Calu3 (cell line): ENCODE measurements around the gene PFKFB4. TPM values are rescaled to one million over a fixed set of nuclear protein-coding genes. Genes with fewer than 3 reads are reported as not detected.

ENCODE experiments used
- BruUV-seq: library from RNA; stranded (reverse); fragments of 400-500 nt; replicated peaks from 2 replicates; lab custom pipeline; 2021; lab: Mats Ljungman, UMichigan
- CTCF ChIA-PET: fragments of 300-600 bp; sonication (Branson Sonifier 250); formaldehyde crosslinking; loops from one replicate; lab custom pipeline; 2022; ENCODE audit warnings: antibody characterized with exemption; lab: Charles Lee
- DNase-seq: peaks from one replicate; pipeline ENCODE4 v3.0.0; 2022
- H3K27ac Mint-ChIP-seq: one replicate; pipeline ENCODE4 v1.8.0; 2022; ENCODE audit warnings: mixed read lengths; ENCODE audit not compliant: unreplicated experiment
- H3K27me3 Mint-ChIP-seq: one replicate; pipeline ENCODE4 v1.8.0; 2022; ENCODE audit warnings: mixed read lengths; ENCODE audit not compliant: unreplicated experiment
- H3K36me3 Mint-ChIP-seq: one replicate; pipeline ENCODE4 v1.8.0; 2022; ENCODE audit warnings: mild to moderate bottlenecking, moderate library complexity, mixed read lengths; ENCODE audit not compliant: insufficient read depth, unreplicated experiment
- H3K4me1 Mint-ChIP-seq: one replicate; pipeline ENCODE4 v1.8.0; 2022; ENCODE audit warnings: mild to moderate bottlenecking, low read depth, mixed read lengths; ENCODE audit not compliant: unreplicated experiment
- H3K4me3 Mint-ChIP-seq: one replicate; pipeline ENCODE4 v1.8.0; 2022; ENCODE audit warnings: mild to moderate bottlenecking, low read depth, moderate library complexity, mixed read lengths; ENCODE audit not compliant: unreplicated experiment
- H3K9me3 Mint-ChIP-seq: one replicate; pipeline ENCODE4 v1.8.0; 2022; ENCODE audit warnings: low read depth, mixed read lengths; ENCODE audit not compliant: unreplicated experiment
- intact Hi-C: fragments of 100-400 bp; cut with micrococcal nuclease; formaldehyde crosslinking; loops from one replicate; pipeline ENCODE4 v1.10.0; 2022; ENCODE audit not compliant: unreplicated experiment
- total RNA-seq: library from RNA; stranded (reverse); gene quantifications from 2 replicates; pipeline ENCODE4 v1.2.3, GENCODE V29; 2022
- TF ChIP-seq, protein P1 (sequence below): fragments of 200-600 bp; IDR thresholded peaks from one replicate; pipeline ENCODE4 v1.8.0; 2022; ENCODE audit warnings: antibody characterized with exemption; ENCODE audit not compliant: unreplicated experiment

PFKFB4 gene
- total RNA-seq, 1 experiment from 2014 or later = 5.1 TPM

DNA sequence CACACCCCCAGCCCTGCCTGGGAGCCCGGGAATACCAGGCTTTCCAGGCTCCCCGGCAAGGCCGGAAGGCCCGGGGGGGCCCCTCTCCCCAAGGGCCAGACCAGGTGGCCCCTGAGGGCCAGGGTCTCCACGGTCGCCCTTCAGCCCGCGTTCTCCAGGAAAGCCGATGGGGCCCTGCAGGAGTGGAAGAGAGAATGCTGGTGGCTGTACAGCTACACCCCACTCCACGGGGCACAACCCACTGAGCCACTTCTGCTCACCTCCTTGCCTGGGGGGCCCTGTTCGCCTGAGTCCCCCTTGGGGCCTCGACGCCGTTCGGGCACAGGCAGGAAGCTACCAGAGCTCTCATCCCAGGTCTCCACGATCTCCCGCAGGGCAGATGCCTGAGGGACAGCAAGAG lies 18.8 kb upstream of the PFKFB4 start:
- BruUV-seq = no TSS peak
- H3K4me3 Mint-ChIP-seq = no peak overlapping the region

DNA sequence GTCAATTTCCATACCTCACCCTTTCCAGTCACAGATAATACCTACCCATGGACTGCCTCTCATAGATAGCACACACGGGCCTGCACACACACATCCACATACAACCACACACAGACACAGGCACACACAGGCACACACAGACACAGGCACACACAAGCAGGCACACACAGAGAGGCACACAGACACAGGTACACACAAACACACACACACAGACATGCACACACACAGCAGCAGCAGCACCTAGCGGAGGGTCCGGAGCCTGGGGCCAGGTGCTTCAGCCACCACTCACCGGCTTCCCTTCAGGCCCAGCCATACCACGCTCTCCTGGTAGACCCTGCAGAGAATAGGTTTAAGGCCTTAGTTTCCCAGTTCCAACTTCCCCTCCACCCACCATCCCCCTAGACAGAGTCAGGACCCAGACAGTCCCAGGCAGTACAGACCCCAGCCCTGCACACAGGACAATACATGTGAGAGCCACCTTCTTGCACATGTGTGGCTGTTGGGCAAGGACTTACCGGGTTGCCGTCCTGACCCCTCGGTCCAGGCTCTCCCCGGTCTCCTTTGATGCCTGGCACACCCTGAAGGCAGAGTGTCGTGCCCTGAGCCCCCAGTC lies 17.5 kb upstream of the PFKFB4 start:
- no peaks in the 10 kb centered on the region for H3K9me3 Mint-ChIP-seq
- DNase-seq = no peak
- no peaks in the 10 kb centered on the region for H3K27me3 Mint-ChIP-seq
- CTCF ChIA-PET = no interaction called here
- H3K36me3 Mint-ChIP-seq = no peaks in the 10 kb centered on the region
- H3K4me1 Mint-ChIP-seq = no peaks in the 10 kb centered on the region
- H3K4me3 Mint-ChIP-seq = no peak overlapping the region
- TF ChIP-seq, protein P1, sequence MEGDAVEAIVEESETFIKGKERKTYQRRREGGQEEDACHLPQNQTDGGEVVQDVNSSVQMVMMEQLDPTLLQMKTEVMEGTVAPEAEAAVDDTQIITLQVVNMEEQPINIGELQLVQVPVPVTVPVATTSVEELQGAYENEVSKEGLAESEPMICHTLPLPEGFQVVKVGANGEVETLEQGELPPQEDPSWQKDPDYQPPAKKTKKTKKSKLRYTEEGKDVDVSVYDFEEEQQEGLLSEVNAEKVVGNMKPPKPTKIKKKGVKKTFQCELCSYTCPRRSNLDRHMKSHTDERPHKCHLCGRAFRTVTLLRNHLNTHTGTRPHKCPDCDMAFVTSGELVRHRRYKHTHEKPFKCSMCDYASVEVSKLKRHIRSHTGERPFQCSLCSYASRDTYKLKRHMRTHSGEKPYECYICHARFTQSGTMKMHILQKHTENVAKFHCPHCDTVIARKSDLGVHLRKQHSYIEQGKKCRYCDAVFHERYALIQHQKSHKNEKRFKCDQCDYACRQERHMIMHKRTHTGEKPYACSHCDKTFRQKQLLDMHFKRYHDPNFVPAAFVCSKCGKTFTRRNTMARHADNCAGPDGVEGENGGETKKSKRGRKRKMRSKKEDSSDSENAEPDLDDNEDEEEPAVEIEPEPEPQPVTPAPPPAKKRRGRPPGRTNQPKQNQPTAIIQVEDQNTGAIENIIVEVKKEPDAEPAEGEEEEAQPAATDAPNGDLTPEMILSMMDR = no peak
- no peak overlapping the region for H3K27ac Mint-ChIP-seq
- BruUV-seq = no TSS peak
- intact Hi-C loops = no loop called here

More for the DNA sequence above, 18.8 kb upstream of the PFKFB4 start:
- CTCF ChIA-PET = no interaction called here
- no peaks in the 10 kb centered on the region for H3K9me3 Mint-ChIP-seq
- TF ChIP-seq, protein P1 = no peak
- H3K27me3 Mint-ChIP-seq = no peaks in the 10 kb centered on the region
- no peak overlapping the region for H3K27ac Mint-ChIP-seq
- no peaks in the 10 kb centered on the region for H3K36me3 Mint-ChIP-seq
- no peak for DNase-seq
- intact Hi-C loops = no loop called here
- no peaks in the 10 kb centered on the region for H3K4me1 Mint-ChIP-seq

DNA sequence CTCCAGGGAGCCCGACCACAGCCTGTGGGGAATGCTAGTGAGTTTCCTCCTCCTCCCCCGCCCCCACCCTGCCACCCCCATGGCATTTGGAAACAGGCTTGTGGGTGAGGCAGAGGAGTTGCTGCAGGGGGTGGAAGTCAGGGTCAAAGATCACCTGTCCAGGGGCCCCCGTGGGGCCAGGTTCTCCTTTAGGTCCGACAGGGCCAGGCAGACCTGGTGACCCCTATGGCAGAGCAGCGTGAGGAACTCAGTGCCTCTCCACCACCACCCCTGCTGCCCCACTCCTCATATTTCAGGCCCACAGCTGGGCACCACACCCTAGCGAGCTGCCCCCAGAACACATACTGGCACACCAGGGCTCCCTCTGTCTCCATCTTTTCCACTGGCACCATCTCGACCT lies 15.9 kb upstream of the PFKFB4 start:
- Mint-ChIP-seq H3K9me3 (no peaks in the 10 kb centered on the region), H3K4me1 (no peaks in the 10 kb centered on the region), H3K27me3 (no peaks in the 10 kb centered on the region), H3K4me3 (no peak overlapping the region), H3K36me3 (no peaks in the 10 kb centered on the region), H3K27ac (no peak overlapping the region)
- no TSS peak for BruUV-seq
- no peak for DNase-seq
- intact Hi-C loops = no loop called here
- CTCF ChIA-PET = no interaction called here
- TF ChIP-seq, protein P1 = no peak

DNA sequence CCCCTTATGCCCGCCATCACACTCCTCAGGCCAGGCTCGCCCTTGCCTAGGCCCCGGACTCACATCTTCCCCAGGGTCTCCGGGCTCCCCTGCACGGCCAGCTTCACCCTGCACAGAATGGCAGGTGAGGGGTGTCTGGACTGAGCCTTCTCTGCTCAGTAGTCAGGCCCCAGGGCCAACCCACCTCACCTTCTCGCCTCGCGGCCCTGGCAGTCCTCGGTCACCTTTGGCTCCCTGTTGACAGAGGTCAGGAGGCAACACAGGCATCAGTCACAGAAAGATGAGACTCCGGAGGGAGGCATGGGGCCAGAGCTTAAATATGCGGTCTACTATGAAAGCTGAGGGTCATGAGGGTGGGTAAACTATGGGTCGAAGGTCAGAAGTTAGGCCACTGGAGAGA lies 15.3 kb upstream of the PFKFB4 start:
- no peaks in the 10 kb centered on the region for H3K4me1 Mint-ChIP-seq
- no peak overlapping the region for H3K27ac Mint-ChIP-seq
- intact Hi-C loops = no loop called here
- TF ChIP-seq, protein P1 = no peak
- BruUV-seq = no TSS peak
- H3K27me3 Mint-ChIP-seq = no peaks in the 10 kb centered on the region
- CTCF ChIA-PET = no interaction called here
- H3K36me3 Mint-ChIP-seq = no peaks in the 10 kb centered on the region
- no peak for DNase-seq
- no peaks in the 10 kb centered on the region for H3K9me3 Mint-ChIP-seq
- H3K4me3 Mint-ChIP-seq = no peak overlapping the region
